GM12878 (cell line): ENCODE data around the gene ZNF628.

Experiments used
- POLR2AphosphoS5 ChIP-seq: IDR thresholded peaks from 2 replicates; pipeline ENCODE4 v1.6.1; 2011; ENCODE audit warnings: mild to moderate bottlenecking, low read length, inconsistent platforms
- SIN3A ChIP-seq: IDR thresholded peaks from 2 replicates; pipeline ENCODE4 v1.6.1; 2012; ENCODE audit warnings: low read depth, low read length, improper control_type of control experiment
- TF ChIP-seq, protein P1 (sequence below), 3 experiments: IDR thresholded peaks in 2 of 3; conservative IDR thresholded peaks in 1 of 3; 2 replicates each; pipeline ENCODE4 v1.5.1; 2011; ENCODE audit warnings: low read depth in 3 of 3, low read length in 3 of 3, mild to moderate bottlenecking in 3 of 3, control low read depth in 2 of 3, moderate library complexity in 2 of 3, inconsistent platforms in 1 of 3, mixed read lengths in 1 of 3; ENCODE audit not compliant: control insufficient read depth in 2 of 3, insufficient read depth in 1 of 3; ENCODE audit errors: extremely low read depth in 1 of 3

DNA sequence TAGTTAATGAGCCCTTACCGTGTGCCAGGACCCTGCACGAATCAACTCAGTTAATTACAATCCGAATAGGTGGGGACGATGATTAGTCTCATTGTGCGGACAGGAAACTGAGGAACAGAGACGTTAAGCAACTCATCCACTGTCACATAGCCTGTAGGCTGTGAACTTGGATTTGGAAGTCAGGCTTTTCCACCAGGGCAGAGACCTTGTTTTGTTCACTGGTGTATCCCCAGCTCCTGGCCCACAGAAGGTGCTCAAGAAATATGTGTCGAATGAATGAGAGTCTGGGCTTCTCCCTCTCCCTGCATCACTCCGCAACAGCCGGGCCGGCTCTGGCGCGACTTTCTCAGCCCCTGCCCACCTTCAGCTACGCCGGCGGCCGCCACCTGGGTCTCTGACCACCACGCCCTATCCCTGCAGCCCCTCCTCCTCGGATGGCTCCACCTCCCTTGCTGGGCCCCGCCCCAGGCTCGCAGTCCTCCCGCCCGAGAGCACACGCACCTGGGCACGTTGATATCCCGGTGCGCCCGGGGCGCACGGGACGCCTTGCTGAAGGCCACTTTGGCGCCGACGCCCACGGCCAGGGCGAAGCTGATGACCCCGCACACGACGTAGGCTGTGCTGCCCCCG, 34.6 kb upstream of the ZNF628 start:
- TF ChIP-seq POLR2AphosphoS5 (no peak), SIN3A (no peak)
- TF ChIP-seq, protein P1, sequence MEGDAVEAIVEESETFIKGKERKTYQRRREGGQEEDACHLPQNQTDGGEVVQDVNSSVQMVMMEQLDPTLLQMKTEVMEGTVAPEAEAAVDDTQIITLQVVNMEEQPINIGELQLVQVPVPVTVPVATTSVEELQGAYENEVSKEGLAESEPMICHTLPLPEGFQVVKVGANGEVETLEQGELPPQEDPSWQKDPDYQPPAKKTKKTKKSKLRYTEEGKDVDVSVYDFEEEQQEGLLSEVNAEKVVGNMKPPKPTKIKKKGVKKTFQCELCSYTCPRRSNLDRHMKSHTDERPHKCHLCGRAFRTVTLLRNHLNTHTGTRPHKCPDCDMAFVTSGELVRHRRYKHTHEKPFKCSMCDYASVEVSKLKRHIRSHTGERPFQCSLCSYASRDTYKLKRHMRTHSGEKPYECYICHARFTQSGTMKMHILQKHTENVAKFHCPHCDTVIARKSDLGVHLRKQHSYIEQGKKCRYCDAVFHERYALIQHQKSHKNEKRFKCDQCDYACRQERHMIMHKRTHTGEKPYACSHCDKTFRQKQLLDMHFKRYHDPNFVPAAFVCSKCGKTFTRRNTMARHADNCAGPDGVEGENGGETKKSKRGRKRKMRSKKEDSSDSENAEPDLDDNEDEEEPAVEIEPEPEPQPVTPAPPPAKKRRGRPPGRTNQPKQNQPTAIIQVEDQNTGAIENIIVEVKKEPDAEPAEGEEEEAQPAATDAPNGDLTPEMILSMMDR (IDR thresholded peaks at IDR 0.05 in 2 of 3, conservative IDR thresholded peaks at IDR 0.05 in 1 of 3; ENCODE audit: control insufficient read depth in 2 of 3, extremely low read depth in 1 of 3, insufficient read depth in 1 of 3, low read depth in 3 of 3, low read length in 3 of 3) = no peak
